NCI-H1417 treated with DMSO at 0.1 percent for 48 hours (cell line): ENCODE data around the gene TNN.
"Not testable (repeated sequence)": the region's sequence is repeated elsewhere in the genome, so short reads cannot be mapped to it uniquely, and the experiment has no call there.

Experiments
- DNase-seq: peaks from one replicate; lab custom pipeline; 2025; lab: John Stamatoyannopoulos, UW

TNN gene

DNA sequence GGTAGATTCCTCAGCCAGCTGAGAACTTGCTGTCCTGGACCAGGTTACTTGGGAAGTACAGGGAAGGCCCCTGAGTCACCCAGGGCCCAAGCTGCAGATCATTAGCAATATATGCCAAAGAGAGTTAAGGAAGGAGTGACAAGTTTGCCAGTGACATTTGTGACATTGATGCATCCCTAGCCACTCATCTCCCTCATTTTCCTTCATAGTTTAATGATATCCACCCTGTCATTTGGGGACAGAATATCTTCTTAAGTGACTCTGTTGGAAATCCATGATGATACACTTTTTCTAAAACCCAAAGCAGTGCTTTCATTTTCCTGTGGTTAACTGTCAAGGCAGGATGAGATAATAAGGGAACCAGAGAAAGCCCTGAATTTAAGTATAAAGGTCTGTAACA lies 3.2 kb downstream of the TNN start:
- DNase-seq = no peak

DNA sequence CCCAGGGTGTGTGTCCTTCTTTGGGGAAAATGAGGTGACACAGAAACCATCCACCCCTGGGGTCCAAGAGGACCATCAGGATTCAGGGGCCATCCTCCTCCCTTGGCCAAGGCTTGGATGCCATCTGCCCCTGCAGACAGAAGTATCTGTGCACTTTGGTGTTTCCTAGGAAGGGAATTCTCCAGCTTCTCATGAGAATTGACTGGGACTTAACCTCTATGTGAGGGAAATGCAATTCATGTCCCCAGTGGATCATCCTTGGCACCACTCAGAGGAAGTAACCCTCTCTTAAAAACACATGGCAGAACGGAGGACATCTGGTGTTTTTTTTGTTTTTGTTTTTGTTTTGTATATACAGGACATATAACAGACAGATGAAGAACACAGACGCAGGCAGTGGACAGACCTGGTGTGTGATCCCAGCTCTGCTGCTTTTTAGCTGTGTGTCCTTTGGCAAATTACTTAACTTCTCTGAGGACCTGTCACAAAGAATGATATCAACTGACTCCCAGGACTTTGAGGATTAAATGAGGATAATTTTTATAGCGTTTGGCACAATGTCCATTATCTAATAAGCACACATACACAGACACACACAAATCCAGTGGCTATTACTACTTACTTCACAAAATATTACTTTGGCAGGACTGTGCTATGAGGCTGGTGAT lies 3.8 kb downstream of the TNN start:
- no peak for DNase-seq

DNA sequence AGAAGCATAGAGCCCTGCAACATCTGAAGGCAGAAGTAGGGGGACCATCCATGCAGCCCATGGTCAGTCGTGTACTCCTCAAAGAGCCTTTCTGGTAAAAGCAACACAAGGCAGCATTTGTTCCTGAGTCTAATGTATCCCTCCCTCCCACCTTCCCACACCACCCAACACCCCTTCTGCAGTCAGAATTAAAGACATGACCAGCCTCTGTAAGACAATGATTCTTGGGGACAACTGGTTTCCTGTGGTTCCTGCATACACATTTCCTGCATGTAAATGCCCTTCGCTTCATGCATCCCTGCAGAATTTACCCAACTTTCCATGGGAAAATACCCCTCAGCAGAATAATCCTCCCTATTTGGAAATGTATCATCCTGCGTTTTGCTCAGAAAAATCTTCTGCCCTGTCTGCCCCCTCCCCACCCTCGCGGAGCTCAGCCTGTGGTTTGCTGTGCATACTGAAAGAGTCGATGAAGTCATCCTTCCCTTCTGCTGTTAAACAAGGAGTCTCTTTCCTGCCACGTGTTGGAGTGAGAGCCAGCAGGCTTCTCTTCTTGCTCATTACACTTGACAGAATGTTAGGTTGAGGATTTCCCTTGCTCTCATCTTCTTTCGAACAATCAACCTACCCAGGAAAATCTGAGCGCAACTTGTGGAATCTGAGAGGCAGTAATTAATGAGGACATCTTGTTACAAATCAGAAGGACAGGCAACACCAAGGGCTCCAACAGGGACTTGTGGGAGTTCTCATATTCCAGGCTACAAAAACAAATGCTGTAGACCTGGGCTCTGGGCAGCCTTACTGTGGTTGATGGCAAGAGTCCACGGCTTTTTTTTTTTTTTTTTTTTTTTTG lies 4.7 kb downstream of the TNN start:
- no peak for DNase-seq

DNA sequence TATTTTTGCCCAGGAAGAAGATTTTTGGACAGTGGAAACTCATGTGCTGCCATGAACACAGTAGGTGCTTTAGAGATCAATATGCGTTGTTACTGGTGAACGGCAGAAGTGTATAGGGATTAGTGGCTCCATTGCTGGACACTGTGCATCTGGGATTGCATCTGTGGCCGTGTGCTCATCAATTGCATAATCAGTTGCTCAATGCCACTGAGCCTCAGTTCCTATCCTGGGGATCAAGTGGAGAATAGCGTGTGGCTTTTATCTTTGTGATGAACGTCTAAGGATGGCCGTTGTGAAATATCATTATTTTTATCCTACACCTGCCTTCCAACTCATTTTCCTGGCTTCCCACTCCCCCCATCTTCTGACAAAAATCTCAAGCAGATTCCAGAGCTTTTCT lies 5.4 kb downstream of the TNN start:
- DNase-seq = no peak

DNA sequence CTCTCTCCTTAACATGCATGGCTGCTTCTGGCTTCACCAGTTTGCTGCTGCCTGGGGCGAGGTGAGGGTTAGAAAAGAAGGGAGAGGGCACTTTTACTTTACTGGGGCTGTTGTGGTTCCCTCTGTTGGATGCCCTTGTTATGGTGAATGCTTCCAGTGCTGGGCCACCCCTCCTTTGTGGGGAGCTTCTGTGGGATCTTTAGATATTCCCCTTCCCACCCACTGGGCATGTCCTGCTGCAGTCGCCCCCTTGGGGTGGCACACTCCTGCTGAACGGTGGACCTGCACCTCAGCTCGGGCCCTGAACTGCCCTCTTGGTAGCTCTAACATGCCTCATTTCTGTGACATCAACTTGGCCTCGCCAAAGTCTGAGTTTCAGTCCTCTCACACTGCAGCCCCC lies 6.0 kb downstream of the TNN start:
- no peak for DNase-seq

DNA sequence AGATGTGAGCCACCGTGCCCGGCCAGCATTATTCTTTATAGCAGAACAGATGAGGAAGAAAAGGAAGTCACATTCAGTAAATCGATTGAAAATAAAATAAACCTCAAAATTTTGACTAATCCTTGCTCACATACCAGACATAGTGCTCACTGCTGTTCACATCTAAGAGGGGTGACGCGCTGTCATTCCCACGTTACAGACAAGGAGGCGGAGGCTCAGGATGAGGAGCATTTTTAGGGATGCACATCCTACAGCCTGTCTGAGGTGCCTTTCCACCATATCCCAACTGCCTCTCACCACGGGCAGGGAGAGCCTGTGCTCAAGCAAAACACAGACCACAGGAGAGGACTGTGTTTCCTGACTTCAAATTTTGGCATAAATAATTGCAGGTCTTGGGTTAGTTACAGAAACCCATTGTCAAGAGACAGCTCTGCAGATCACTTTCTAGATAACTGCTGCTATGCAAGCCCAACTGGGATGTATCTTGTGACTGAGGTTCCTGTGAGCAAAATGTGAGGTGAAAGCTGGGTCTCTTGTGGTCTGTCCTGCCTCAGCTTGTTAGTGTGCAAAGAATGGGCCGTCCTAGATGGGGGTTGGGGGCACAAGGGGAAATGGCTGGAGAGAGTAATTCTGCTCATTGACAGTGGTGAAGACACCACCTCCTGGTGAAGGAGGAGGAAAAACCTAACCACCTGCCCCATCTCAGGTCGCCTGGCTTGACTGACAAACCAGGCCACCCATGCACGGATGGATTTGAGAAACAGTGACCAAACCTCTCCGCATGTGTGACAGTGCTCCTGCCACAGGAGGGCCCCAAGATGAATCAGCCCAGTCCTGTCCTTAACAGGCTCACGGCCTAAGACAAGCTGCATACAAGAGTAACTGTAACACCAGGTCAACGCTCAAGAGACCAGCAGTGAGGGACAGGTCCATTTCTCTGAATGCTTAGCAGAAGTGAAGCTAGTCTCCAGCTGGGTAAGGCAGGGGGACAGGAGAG lies 8.2 kb downstream of the TNN start:
- no peak for DNase-seq

DNA sequence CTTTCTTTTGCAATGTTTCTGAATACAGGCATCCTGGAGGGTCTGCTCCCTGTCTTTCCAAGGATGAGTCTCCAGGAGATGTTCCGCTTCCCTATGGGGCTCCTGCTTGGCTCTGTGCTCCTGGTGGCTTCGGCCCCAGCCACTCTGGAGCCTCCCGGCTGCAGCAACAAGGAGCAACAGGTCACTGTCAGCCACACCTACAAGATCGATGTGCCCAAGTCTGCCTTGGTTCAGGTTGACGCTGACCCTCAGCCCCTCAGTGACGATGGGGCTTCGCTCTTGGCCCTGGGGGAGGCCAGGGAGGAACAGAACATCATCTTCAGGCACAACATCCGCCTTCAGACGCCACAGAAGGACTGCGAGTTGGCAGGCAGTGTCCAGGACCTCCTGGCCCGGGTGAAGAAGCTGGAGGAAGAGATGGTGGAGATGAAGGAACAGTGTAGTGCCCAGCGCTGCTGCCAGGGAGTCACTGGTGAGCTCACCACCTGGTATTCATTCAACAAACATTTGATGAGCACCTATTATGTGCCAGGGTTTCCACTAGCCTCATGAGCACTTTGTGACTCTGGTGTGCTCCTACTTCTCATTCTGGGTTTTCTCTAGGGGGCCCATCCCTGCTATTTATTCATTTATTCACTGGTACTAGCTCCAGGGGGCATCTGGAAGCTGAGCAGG lies 9.9 kb downstream of the TNN start:
- DNase-seq = no peak

DNA sequence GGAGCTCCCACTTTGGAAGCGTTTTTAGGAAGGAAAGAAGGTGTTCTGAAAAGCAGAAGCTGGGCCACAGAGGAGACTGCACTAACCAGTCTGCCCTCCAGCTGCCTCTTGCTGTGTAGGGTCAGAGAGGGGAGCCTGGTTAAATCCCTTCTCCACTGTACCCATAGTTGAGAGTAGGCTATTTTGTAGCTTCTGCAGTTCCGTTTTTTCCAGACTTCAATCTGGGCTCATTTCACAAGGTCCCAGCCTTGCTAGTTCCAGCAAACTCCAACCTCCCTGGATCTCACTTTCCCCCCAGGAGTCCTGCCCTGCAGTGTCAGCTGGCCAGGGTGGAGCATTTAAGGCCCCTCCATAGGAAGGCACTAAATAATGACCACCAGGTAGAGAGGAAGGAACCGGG lies 11.0 kb downstream of the TNN start:
- DNase-seq = no peak

DNA sequence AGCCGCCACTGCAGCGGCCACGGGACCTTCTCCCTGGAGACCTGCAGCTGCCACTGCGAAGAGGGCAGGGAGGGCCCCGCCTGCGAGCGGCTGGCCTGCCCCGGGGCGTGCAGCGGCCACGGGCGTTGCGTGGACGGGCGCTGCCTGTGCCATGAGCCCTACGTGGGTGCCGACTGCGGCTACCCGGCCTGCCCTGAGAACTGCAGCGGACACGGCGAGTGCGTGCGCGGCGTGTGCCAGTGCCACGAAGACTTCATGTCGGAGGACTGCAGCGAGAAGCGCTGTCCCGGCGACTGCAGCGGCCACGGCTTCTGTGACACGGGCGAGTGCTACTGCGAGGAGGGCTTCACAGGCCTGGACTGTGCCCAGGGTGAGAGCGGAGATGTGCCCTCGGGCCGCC lies 11.7 kb downstream of the TNN start:
- no peak for DNase-seq

DNA sequence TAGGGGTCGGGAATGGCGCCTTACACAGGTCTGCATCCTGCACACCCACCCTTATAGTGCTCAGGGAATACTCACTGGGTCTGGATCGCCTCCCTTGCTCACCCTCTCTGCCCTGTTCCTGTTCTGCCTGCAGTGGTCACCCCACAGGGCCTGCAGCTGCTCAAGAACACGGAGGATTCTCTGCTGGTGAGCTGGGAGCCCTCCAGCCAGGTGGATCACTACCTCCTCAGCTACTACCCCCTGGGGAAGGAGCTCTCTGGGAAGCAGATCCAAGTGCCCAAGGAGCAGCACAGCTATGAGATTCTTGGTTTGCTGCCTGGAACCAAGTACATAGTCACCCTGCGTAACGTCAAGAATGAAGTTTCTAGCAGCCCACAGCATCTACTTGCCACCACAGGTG lies 12.4 kb downstream of the TNN start:
- DNase-seq = no peak

DNA sequence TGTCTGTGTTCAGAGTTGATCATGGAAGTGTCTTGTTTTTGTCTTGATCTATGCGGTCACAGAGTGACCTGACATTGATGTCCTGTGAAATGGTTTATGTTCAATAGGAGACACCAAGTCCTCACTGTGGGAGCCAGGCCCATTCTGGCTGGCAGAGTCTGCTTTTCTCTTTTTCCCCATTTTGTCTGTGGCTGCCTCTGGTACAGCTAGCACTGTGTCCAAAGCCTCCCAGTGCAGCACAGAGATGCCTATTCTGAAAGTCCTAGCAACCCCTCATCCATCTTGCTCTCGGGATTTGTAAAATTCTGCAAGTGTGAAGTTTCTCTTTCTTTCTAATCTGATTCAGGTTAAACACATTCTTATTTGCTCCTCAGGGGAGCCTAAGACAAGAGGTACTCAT lies 14.3 kb downstream of the TNN start:
- no peak for DNase-seq

DNA sequence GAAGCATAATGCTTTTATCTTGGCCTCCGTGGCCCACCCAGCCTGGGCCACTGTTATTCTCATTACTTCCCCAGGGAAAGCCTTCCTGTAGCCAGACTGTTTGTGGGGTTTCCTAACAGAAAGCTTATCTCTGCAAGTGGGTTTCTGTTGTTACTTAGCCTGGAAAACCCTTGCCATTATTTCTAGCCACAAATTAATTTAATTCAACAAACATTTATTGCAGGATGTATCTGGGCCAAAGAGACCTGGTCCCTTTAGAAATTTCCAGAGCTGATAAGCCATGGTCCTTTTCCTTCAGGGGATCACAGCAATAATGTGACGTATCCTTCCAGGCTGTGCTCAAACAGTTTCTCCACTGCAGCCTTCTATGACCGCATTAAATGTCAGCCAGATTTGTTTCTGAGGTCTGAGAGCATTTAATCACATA lies 20.9 kb downstream of the TNN start:
- no peak for DNase-seq

DNA sequence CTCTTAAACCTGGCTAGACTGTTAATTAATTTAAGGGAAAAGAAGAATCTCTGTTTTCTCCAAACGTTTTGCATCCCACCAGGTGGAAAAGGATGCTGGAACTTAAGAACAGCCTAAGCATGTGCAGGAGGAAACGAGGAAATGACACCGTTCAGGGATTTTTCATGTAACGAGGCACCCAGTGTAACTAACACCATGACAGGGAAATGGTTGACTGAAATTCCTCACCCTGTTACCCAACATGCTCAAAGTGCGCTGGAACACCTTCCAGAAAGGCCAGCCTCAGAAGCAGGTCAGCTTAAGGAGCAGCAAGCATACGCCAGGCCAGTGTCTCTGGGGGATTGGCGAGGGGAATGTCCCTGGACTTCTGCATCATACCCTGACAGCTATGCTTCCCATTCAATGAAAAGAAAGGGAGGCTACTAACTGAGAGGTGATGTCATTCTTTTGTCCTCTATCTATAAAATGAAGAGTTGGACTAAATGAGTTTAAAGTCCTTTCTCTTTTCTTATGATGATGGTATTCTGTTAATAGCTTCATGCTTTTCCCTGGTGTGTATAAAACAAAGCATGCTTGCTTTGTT lies 21.6 kb downstream of the TNN start:
- no peak for DNase-seq

DNA sequence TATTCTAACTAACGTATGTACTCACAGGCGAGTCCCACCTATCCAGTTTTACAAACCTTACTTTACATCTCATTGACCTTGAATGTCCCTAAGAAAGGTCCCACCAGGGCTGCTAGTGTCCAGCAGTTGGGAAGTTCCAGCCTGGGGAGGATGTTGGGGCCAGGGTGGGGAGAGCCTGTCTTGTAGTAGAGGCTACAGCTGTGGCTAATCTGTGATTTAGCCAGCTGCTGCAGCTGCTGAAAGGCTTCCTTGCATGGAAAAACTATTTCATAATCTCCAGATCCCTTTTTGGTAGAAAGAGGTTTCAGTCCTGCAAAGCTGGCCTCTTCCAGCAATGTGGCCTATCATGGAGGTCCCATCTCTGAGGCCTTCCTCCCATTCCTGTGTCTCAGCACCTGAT lies 23.1 kb downstream of the TNN start:
- DNase-seq = no peak

DNA sequence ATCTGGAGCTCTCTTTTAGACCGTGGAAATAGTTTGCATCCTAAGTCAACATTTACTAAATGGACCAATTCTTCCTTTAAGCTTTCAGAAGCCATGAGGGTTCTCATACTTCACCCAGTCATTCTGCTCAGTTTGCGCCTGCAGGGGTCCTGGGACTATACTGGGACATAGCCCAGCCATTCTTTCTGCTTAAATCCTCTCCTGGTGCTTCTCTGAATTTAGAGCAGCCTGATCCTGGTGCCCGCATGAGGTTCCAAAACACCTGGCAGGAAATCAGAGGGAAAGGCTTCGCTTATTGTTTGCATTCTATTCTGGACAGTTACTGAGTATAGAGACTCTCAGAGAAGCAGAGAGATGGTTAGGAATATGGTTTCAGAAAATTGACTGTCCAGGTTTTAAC lies 27.0 kb downstream of the TNN start:
- no peak for DNase-seq

DNA sequence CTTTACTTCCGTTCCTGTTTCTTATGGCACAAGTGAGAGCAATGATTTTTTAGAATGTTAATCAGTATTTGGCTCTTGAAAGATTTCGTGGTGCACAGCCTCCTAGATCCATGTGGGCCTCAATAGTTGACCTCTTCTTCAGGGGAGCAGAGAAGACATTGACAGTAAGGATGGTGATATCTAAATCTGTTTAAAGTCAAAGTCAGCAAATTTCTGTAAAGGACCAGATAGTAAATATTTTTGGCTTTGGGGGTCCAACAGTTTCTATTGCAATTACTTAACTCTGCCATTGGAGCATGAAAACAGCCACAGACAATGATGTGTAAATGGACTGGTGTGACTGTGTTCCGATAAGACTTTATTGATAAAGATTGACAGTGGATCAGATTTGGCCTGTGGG lies 27.4 kb downstream of the TNN start:
- DNase-seq = no peak

DNA sequence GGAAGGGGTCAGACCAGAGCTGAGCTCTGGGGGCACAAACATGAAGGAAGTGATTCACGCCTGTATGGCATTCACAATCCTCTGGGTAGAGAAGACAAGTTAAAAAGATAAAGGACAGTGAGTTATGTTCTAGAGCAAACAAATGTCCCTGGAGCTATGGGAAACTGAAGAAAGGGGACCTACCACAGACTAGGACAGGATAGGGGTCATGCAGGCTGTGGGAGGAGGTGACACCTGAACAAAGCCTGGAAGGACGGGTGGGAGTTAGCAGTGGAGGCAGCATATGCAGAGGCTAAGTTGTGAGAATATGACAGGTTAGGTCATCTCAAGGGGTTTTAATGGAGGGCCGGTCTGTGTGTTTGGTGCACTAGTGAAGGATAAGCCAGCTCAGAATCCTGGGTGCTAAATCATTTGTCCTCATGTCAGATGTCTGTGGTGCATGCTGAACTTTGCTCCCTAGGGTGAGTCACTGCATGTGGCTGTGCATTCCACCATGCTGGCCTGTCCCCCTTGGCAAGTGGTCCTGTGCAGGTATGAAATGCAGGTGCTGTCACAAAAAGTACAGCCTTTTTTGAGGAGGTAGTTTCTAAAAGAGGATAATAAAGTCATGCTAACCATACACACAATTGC lies 28.5 kb downstream of the TNN start:
- no peak for DNase-seq

DNA sequence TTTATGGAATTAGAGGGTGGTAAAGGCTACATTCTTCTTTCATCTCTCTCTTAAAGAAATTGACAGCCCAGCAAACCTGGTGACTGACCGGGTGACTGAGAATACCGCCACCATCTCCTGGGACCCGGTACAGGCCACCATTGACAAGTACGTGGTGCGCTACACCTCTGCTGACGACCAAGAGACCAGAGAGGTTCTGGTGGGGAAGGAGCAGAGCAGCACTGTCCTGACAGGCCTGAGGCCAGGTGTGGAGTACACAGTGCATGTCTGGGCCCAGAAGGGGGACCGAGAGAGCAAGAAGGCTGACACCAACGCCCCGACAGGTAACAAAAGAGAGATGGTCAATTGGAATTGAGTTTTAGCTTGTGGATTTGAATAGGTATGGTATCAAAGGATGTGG lies 29.7 kb downstream of the TNN start:
- no peak for DNase-seq

DNA sequence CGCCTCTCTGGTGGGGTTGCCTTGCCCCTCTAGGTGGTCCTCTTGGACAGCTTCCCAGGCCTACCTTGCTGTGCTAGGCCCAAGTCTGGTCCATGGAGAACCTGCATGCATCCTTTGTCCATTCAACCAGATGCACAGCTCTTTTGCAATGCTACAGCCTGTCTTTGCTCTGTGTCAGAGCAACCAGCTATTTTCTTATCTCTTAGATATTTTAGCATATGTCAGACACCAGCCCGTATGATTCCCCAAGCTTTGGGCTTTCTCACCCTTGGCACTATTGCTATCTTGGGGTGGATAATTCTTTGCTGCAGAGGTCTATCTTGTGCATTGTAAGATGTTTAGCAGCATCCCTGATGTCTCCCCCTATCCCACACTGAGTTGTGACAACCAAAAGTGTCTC lies 32.3 kb downstream of the TNN start:
- no peak for DNase-seq

DNA sequence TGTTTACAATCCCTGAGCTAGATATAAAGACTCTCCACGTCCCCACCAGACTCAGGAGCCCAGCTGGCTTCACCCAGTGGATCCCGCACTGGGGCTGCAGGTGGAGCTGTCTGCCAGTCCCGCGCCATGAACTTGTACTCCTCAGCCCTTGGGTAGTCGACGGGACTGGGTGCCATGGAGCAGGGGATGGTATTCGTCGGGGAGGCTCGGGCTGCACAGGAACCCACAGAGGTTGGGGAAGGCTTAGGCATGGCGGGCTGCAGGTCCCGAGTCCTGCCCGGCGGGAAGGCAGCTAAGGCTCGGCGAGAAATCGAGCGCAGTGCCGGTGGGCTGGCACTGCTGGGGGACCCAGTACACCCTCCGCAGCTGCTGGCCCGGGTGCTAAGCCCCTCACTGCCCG lies 34.5 kb downstream of the TNN start:
- DNase-seq = not testable (repeated sequence)

DNA sequence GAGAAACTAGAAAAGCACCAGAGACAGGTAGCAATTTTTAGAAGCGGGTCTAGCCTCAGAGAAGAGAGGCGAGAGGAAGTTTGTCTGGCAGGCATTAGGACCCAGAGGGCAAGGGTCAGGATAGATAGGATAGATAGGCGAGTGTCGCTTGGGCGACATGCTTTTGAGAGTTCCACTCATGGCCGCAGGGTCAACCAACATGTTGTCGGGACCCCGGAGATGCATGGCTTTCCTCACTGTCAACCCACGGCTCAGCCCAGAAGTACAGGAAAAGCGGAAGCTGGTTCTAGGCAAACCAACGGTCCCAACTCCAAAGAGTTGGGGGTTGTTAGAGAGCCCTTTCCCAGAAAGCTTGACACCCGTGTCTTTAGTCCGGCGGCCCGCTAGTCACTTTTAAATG lies 38.9 kb downstream of the TNN start:
- DNase-seq = not testable (repeated sequence)
